Endodermal cell (in vitro differentiated cells): Measurements from ENCODE around the gene LRCH4. TPM values are rescaled to one million over a fixed set of nuclear protein-coding genes. Genes with fewer than 3 reads are reported as not detected.
A peak's percentile ranks its signal among the peaks of the same experiment; 100 is the strongest.

Experiments used
- DNase-seq: peaks from one replicate; pipeline ENCODE4 v3.0.0-alpha.2; 2017
- H3K27ac ChIP-seq: 2 replicates; pipeline ENCODE4 v1.5.1; 2013; ENCODE audit warnings: mild to moderate bottlenecking, low read depth, low read length, moderate library complexity
- H3K27me3 ChIP-seq: 2 replicates; pipeline ENCODE4 v1.6.1; 2013; ENCODE audit warnings: mild to moderate bottlenecking, low read length, moderate library complexity; ENCODE audit not compliant: insufficient read depth, control insufficient read depth, poor library complexity, severe bottlenecking
- H3K36me3 ChIP-seq: 2 replicates; pipeline ENCODE4 v1.7.0; 2013; ENCODE audit warnings: mild to moderate bottlenecking, low read length, moderate library complexity; ENCODE audit not compliant: control insufficient read depth, insufficient read depth
- H3K4me1 ChIP-seq: one replicate; pipeline ENCODE4 v1.7.0; 2013; ENCODE audit warnings: low read length; ENCODE audit not compliant: control insufficient read depth, insufficient read depth
- H3K4me3 ChIP-seq: 2 replicates; pipeline ENCODE4 v1.5.1; 2013; ENCODE audit warnings: mild to moderate bottlenecking, low read length, moderate library complexity
- H3K9ac ChIP-seq: 2 replicates; pipeline ENCODE4 v1.6.1; 2013; ENCODE audit warnings: mild to moderate bottlenecking, low read length, moderate library complexity; ENCODE audit not compliant: poor library complexity, severe bottlenecking; ENCODE audit errors: extremely low read depth
- H3K9me3 ChIP-seq: 2 replicates; pipeline ENCODE4 v1.6.1; 2013; ENCODE audit warnings: mild to moderate bottlenecking, low read length, moderate library complexity; ENCODE audit not compliant: control insufficient read depth
- H3K27ac Mint-ChIP-seq: 2 replicates; pipeline ENCODE4 v1.8.0; 2020; ENCODE audit warnings: mixed read lengths
- H3K27me3 Mint-ChIP-seq: 2 replicates; pipeline ENCODE4 v1.8.0; 2021; ENCODE audit warnings: mild to moderate bottlenecking, mixed read lengths; ENCODE audit not compliant: insufficient read depth
- H3K36me3 Mint-ChIP-seq: 2 replicates; pipeline ENCODE4 v1.8.0; 2020; ENCODE audit warnings: low read depth, mixed read lengths
- H3K4me1 Mint-ChIP-seq: 2 replicates; pipeline ENCODE4 v1.8.0; 2020; ENCODE audit warnings: mixed read lengths
- H3K4me3 Mint-ChIP-seq: 2 replicates; pipeline ENCODE4 v1.8.0; 2020; ENCODE audit warnings: mild to moderate bottlenecking, moderate library complexity, mixed read lengths
- H3K9me3 Mint-ChIP-seq: 2 replicates; pipeline ENCODE4 v1.8.0; 2020; ENCODE audit warnings: mild to moderate bottlenecking, mixed read lengths
- CTCF ChIP-seq: fragments of 200-600 bp; sonication (generic); conservative IDR thresholded peaks from 2 replicates; pipeline ENCODE4 v1.5.0; 2021; ENCODE audit warnings: antibody characterized with exemption, mild to moderate bottlenecking
- WGBS, 2 experiments: methylation state at CpG; one replicate each; pipeline versions ENCODE4 v1.1.5 to v1.1.7; 2013; ENCODE audit warnings: missing lambda C conversion rate in 2 of 2, mixed read lengths in 1 of 2; ENCODE audit not compliant: insufficient coverage in 1 of 2, insufficient read length in 1 of 2; 5-methylcytosine and 5-hydroxymethylcytosine counted together
- total RNA-seq, 2 donors: library from RNA; stranded (reverse); fragmentation: NEBNext Ultra II Directional in 1 of 2; extraction: Animal tissue kit (Norgen Biotek cat#: 25700) in 1 of 2; gene quantifications; 2 replicates in 1 of 2; 3 replicates in 1 of 2; pipeline ENCODE4 v1.2.1, GENCODE V29; 2021

LRCH4 gene
- total RNA-seq, 2 donors from 2014 or later, result 49.4 to 56.0 TPM

GRCh38 chr7:100582041-100582579 lies 3.8 kb downstream of the LRCH4 start:
- Mint-ChIP-seq H3K4me1 (peaks cover 19% of the 10 kb centered on the region), H3K27me3 (no peaks in the 10 kb centered on the region), H3K27ac (no peak overlapping the region), H3K36me3 (peaks cover 12% of the 10 kb centered on the region), H3K9me3 (no peaks in the 10 kb centered on the region), H3K4me3 (no peak overlapping the region)
- H3K9ac ChIP-seq, result no peak overlapping the region
- peaks cover 9% of the 10 kb centered on the region for H3K4me1 ChIP-seq
- no peak for TF ChIP-seq CTCF
- H3K27ac ChIP-seq, result no peak overlapping the region
- WGBS, 2 experiments, result 89 to 94% methylated on average over 13 to 20 of the region's 20 CpGs
- H3K9me3 ChIP-seq, result no peaks in the 10 kb centered on the region
- H3K27me3 ChIP-seq, result no peaks in the 10 kb centered on the region
- H3K4me3 ChIP-seq, result no peak overlapping the region
- DNase-seq, result peak; percentile 36
- H3K36me3 ChIP-seq, result peaks cover 39% of the 10 kb centered on the region

GRCh38 chr7:100580466-100581283 lies 5.3 kb downstream of the LRCH4 start:
- DNase-seq, result peak; percentile 32
- H3K4me1 Mint-ChIP-seq, result peaks cover 19% of the 10 kb centered on the region
- H3K4me3 Mint-ChIP-seq, result no peak overlapping the region
- Histone ChIP-seq H3K4me3 (no peak overlapping the region), H3K27ac (no peak overlapping the region), H3K9me3 (no peaks in the 10 kb centered on the region), H3K27me3 (no peaks in the 10 kb centered on the region), H3K4me1 (peaks cover 9% of the 10 kb centered on the region), H3K9ac (no peak overlapping the region), H3K36me3 (peaks cover 40% of the 10 kb centered on the region)
- H3K27me3 Mint-ChIP-seq, result no peaks in the 10 kb centered on the region
- no peak overlapping the region for H3K27ac Mint-ChIP-seq
- peaks cover 24% of the 10 kb centered on the region for H3K36me3 Mint-ChIP-seq
- TF ChIP-seq CTCF, result no peak
- 90 to 97% methylated on average over 4 to 11 of the region's 11 CpGs for WGBS, 2 experiments
- H3K9me3 Mint-ChIP-seq, result no peaks in the 10 kb centered on the region

GRCh38 chr7:100578246-100579183 lies 7.4 kb downstream of the LRCH4 start:
- peak; percentile 32 for DNase-seq
- Histone ChIP-seq H3K27ac (no peak overlapping the region), H3K9ac (no peak overlapping the region), H3K4me3 (no peak overlapping the region), H3K36me3 (peaks cover 43% of the 10 kb centered on the region), H3K27me3 (no peaks in the 10 kb centered on the region), H3K4me1 (peaks cover 3% of the 10 kb centered on the region), H3K9me3 (no peaks in the 10 kb centered on the region)
- no peaks in the 10 kb centered on the region for H3K27me3 Mint-ChIP-seq
- H3K27ac Mint-ChIP-seq, result no peak overlapping the region
- H3K9me3 Mint-ChIP-seq, result no peaks in the 10 kb centered on the region
- peaks cover 33% of the 10 kb centered on the region for H3K36me3 Mint-ChIP-seq
- 94 to 97% methylated on average over 22 to 28 of the region's 28 CpGs for WGBS, 2 experiments
- no peak overlapping the region for H3K4me3 Mint-ChIP-seq
- H3K4me1 Mint-ChIP-seq, result peaks cover 6% of the 10 kb centered on the region
- no peak for TF ChIP-seq CTCF
